Measurements from ENCODE around the gene AURKAIP1.
"Not testable (repeated sequence)": the region's sequence is repeated elsewhere in the genome, so short reads cannot be mapped to it uniquely, and the experiment has no call there.

The AURKAIP1 gene

DNA sequence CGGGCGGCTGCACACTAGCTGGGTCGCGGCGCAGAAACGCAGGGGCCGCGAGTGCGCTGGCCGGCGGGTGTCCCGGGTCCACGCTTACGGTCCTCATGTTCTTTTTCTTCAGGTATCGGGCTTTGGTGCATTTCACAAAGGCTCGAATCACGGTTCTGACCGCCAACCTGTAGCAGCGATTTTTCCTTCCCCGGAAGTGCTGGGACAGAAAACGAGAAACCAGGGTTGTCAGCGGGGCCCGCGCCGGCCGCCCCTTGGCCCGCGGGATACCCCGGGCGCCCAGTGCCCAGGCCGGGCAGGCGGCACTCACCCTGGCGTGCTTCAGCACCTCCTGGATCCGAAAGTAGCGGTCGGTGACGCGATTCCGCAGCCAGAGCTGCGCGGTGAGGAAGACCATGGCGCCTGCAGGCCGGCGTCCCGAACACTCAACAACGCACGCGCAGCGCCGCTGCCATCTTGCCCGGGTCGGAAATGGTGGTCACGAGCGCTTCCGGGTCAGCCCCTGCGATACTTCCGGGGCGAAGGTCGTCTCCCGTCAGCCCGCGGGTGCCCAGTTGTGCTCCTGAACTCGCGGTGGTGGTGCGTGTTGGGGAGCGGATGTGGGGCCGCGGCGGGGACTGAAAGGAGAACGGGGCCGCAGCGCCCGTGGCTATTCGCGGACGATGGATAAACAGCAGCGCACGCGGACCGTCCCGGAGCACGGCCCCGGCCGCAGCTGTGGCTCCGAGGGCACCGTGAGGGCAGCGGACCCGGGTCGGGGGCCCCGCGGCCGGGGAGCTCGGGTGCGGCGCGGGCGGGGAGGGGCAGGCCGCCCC is 32.0 kb upstream of the AURKAIP1 start, which contains the start of gene MRPL20:
MRPL20 (minus strand) TSS at position 473 of the 815 bp plus-strand sequence; CDS start at position 397, 76 bp downstream.
- peak; percentile 46 to 96 (median 90) for DNase-seq

DNA sequence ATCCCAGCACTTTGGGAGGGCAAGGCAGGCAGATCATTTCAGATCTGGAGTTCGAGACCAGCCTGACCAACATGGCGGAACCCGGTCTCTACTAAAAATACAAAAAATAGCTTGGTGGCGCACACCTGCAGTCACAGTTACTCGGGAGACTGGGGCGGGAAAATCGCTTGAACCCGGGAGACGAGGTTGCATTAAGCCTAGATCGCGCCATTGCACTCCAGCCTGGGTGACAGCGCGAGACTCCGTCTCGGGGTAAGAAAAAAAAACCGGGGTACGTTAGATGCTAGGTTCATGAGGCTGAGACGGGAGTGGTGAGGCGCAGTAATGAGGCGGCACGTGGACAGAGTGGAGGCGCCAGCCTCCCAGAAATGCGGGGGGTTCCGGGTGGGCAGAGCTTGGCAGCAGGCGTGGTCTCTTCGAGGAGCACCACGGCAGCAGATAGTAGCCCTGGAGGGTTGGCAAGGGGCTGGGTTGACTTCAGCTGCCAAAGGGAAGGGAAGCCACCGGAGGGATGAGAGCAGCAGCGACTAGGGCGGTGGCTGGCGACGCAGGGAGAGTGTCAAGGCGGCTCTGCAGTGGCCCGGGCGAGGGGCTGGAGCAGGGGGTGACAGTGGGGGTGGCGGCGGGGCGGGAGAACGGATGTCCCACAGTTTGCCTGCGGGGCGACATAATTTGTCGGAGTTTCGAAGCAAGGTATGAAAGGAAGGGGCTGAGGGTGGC is 31.3 kb upstream of the AURKAIP1 start:
- no peak for DNase-seq

DNA sequence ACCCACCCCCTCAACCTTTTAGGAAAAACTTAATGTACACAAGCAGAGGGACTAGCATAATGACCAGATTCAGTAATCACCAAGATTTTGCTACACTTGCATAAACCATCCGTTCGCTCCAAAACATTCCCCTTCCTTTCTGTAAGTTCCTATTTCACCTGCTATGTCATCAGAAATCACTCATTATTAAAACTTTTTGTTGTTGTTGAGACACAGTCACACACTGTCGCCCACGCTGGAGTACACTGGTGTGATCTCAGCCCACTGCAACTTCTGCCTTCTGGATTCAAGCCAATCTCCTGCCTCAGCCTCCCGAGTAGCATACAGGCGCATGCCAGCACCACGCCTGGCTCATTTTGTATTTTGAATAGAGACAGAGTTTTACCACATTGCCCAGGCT is 28.6 kb upstream of the AURKAIP1 start:
- DNase-seq: no peak

DNA sequence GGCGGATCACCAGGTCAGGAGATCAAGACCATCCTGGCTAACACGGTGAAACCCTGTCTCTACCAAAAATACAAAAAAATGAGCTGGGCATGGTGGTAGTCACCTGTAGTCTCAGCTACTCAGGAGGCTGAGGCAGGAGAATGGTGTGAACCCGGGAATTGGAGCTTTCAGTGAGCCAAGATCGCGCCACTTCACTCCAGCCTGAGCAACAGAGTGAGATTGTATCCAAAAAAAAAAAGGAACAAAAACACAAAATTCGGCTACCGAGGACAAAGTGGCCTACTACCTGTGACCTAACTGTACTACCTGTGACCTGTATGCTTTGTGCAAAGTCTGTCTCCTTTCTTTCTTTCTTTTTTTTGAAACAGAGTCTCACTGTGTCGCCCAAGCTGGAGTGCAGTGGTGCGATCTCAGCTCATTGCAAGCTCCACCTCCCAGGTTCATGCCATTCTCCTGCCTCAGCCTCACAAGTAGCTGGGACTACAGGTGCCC is 27.9 kb upstream of the AURKAIP1 start:
- not testable (repeated sequence) for DNase-seq

DNA sequence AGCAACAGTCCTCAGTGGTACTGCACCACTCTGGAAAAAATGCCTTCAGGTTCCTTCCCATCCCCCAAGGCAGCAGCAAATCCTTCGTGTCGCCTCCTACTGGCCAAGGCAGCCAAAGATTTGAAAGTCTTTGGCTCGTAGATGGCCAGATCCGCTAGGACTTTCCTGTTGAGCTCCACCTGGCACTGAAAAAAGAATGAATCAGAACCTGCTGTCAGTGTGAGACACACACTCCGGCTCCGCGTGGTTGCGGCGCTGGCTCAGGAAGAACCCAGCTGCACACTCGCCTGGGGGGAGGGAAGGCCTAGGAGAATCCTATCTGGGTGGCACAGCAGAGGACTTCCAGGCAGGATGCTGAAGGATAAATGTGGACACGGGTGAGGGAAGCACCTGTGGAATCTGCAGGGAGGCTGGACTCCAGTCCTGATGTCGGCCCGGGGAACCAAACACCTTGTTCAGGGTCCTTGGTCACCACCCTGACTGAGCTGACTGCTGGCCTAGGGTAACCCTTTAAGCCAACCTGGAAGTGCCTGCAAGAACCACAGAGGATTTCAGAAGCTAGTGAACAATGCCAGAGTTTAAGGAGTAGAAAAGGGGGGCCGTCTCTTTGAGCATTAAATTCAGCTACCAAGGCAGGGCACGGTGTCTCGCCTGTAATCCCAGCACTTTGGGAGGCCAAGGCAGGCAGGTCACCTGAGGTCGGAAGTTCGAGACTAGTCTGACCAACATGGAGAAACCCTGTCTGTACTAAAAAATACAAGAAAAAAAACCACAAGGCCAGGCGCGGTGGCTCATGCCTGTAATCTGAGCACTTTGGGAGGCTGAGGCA is 27.3 kb upstream of the AURKAIP1 start:
- peak in 2 of 58 donors; percentile 2 to 29 for DNase-seq

DNA sequence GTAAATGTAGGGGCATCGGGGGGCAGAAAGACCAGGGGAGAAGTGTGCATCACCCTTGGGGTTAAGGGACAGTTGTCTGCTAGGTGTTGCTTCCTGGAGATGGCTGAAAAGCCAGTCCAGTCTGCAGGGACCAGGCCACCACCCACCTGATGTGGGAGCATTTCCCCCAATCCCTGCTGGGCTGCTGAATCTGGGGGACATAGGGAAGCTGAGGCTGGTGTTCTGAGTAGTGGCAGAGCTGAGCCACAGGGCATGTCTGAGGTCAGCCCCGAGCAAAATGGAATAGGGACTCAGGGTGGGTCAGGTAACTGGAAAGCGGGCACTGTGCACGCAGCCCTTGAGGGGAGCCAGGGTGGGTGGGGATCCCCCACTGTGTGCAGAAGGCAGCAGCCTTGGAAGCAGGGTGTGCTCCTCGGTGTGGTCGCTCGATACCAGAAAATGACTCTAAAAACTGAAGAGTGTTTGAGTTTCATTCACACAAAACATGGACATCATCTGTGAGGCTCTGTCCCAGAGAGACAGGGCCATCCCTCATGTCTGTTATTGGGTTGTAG is 26.5 kb upstream of the AURKAIP1 start:
- no peak for DNase-seq

DNA sequence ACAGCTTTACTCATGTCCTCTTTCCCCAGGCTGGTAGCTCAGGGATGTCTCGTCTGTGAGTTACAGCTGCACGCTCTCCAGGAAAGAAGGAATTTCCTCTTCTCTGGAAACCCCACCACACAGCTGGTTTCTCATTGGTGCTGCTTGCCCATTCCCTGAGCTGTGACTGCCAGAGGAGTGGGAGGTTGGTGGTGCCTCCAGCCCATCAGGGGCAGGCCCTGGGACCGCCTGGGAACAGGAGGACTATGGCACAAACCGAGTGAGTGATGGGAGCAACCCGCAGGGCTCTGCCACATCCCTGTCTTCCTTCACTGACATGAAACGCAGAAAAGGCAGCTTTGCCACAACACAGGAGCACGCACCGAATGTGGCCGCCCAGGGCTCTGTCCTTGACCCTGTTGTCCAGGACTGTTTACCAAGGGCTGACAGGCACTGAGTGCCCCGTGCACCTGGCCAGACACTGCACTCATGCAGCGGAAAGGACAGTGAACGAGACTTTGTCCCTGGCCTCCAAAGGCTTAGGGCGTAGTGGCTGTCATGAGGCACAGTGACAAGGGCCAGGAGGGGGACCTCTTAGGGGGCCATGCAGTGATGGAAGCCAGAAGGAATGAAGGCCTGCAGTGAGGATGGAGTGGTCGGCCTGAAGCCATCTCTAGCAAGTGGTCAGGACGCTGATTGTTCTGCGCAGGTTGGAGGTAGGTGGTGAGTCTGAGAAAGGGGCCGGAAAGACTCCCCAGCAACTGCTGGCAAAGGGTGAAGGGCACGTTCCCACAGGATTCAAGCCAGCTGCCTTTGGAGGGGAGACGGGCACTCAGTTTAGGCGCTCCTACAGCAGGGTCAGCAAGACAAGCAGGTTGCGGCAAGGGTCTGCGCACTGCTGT is 25.8 kb upstream of the AURKAIP1 start:
- DNase-seq: no peak

DNA sequence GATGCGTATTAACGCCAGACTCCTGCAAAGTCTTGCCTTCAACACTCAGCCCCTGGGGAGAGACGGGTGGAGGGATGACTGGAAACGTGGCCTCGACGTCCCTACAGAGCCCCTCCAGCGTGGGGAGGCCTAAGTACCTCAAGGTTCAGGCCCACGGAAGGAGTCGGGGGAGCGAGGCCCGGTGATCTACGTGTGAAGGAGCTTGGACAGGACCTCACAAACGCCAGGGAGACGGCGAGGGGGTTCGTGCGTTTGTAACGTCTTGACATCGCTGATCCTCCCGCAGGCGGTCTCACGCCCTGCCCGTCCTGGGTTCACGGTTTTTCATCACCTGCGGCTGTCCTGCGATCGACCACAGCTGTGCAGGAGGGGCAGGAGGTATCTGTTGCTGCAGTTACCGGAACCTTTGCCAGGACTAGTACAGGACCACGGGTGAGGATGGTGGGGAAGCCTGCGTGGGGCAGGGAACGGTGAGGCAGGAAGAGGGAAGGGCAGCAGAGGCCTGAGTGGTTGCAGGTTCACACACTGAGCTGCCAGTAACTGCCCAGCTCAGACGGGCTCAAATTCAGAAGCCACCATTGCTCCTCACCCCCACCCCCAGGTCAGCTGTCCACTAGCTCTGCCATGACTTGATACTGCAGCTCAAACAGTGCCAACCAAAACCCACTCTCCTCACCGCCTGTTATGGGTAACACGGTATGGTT is 25.0 kb upstream of the AURKAIP1 start:
- no peak for DNase-seq

DNA sequence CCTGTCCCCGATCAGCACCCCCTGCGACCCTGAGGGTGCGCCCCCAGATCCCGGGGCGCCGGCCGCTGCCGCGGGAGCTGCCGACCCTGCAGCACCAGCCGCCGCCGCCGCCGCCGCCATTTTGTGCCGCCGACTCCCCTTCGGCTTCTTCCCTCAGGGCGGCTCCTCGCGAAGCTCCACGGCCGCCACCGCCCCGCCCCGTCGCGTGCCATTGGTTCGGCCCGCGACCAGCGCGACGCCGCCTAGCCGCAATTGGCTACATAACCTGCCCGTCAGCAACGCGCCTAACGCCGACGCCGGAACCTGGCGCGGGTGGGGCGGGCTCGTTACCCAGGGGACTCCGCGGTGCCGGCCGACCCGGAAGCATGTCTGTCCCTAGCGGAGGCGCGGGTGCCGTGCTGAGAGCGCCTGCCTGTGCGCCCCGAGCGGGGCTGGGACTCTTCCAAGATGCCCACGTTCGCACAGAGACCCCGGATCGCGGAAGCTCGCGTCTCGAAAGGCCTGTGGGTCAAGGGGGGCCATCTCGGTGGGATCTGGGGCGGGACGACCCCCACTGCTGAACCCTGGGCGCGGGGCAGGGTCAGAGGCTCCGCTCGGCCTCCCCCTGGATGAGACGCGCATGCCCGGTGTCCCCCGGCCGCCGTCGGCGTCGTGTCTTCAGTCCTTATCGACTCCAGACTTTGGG is 24.3 kb upstream of the AURKAIP1 start, which contains the start of gene CCNL2:
CCNL2 (minus strand) TSS at position 149 of the 685 bp plus-strand sequence; CDS start at position 120, 29 bp downstream.
- DNase-seq: peak; percentile 83 to 98 (median 96)

DNA sequence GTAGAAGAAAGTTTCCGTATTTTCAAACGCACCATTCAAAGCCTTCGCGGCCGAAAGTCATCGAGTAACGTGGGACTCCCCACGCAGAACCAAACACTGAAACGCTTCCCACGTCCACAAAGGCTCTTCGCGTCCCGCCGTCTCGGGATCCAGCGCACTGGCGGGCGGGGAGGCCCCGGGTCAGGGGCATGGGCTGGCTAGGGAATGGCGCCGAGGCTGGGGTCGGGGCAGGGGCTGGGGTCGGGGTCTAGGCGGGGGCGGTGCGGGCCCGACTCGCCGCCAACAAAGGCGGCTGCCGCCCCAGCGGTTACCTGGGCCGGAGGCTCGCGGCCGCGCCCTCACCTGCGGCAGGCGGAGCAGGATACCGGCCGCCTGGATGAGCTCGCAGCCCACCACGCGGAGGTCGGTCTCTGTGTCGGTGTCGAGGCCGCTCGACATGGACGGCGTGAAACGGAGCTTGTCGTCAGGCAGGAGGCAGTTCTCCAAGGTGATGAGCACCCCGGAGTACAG is 23.7 kb upstream of the AURKAIP1 start:
- DNase-seq: no peak

DNA sequence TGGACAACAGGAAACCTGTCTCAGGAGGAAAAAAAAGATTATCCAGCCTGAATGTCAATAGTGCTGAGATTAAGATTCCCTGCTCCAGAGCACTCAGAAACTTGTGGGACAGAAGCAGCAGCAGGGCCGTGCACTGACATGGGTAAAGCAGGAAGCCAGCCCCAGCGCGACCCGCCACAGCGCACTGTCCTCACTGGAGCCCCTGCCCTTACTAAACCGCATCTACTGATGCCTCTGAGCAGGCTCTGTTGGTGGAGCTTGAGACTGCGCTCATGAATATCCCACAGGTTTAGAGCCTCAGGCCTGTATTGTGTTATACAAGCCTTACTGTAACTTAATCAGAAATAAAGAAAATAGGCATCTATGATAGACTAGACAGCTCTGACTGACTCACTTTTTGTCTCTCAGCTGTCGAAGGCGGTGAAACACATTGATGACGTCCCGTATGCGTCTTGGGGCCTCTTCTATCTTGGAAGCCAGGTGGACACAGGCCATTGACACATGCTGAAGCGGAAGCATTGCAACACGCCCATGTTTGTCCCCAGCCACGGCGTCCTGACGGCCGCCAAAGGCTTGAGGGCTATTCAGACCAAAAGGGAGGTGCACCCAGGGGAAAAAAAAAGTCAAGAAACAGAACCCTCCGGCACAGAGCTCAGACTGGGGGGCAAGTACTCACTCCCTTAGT is 23.0 kb upstream of the AURKAIP1 start:
- no peak for DNase-seq

DNA sequence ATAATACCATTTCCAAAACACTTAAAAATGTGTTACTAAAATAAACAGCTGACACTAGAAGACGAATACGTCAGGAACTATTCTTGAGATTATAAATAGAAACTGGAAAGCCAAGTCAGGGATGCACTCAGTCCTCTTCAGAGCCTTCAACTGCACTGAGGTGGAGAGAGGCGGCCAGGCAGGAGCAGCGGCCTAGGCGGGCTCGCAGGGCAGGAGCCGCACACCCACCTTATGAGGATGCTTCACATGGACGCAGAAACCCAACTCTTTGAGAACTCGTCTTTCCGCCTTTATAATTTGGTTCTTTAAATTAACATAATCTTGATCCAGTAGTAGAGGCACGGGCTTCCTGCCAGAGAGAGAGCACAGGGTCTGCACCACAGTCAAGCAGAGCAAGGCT is 20.2 kb upstream of the AURKAIP1 start:
- DNase-seq: no peak

DNA sequence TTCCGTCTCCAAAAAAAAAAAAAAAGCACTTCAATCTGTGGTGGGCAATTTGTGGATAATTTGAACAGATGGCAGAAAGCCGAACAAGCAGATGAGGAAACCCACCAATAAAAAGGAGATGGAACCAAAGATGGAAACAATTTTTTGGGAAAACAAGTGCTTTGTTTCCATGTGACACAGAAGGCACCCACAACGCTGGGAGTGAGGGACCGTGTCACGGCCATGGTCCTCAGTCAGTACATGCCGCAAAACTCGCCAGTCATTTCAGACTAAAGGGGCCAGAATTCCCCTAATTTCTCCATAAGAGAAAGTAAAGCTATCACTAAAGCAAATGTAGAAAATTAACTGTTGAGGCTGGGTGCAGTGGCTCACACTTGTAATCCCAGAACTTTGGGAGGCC is 19.1 kb upstream of the AURKAIP1 start:
- DNase-seq: no peak

DNA sequence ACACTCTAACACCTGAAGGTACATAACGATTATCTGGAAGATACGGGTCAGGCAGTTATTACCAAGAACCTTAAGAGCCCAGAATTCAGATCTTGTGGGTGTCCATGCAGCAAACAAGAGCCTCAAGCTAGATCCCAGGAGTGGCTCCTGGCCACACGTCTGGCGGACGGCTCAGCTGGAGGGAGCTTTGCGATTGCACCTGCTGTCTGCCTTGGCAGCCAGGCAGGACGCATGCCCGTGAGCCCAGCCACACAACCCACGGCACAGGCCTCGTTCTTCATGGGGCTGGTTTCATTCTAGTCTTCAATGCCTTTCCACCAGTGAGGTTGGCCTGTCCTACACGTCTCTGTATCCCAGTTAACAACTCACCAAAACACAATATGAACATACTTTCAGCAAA is 18.4 kb upstream of the AURKAIP1 start:
- DNase-seq: no peak

DNA sequence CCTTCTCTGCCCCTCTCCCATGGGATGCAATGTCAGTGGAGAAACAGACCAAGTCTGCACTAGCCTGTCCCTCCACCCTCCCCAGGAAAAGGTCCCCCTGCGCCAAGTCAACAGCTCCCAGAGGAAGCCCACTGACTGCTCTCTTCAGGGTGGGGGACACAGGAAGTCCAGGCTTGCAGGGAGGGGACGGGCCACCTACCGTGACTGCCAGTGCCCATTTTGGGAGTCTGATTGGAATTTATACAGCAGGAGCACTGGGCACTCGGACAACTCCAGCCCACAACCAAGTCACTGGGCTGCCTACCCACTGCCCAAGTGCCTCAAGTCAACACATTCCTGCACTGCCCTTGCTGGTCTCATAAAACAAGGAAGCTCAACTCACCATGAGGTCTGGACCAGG is 18.0 kb upstream of the AURKAIP1 start:
- DNase-seq: no peak

DNA sequence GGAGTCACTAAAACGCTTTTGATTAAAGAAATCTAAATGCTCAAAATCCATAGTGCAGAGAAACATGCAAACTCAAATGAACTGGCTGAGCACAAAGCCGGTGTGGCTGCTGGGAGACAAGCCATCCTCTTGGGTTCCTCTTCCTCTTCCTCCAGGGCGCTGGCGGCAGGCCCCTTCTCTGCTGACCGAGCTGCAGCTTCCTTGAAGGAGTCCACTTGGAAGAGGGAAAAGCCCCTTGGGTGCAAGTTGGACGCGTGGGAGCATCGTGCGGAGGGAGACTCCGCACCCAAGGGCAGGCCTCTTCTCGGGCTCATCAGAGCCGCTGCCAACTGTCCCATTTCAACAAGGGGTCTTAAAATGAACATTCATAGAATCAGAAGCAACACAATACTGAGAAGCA is 16.2 kb upstream of the AURKAIP1 start:
- DNase-seq: no peak

DNA sequence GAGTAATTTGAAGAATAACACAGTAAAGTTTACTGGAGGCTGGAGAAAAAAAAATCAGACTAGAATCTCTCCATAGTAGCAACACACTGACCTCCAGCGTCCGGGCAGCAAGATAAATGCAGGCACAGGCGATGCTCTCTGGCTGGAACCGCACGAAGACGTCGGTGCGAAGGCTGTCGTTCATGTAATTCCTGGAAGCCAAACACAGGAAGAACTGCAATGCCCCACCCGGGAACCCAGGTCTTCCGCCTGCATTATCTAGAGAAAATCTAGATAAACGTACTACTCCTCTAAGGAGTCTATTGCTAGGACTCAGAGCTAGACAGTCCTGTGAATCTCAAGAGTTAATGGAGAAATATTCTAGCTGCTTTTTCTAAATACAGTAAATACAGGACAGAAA is 15.7 kb upstream of the AURKAIP1 start:
- DNase-seq: no peak

DNA sequence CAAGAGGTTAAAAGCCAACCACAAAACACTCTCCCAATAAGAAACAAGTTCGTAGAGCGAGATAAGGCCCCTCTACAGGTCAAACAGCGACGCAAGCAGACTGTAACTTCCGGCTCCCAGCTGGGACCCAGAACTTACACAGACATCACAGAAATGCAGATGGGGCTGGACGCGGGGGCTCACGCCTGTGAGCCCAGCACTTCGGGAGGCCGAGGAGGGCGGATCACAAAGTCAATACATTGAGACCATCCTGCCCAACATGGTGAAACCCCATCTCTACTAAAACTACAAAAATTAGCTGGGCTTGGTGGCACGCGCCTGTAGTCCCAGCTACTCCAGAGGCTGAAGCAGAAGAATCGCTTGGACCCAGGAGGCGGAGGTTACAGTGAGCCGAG is 13.1 kb upstream of the AURKAIP1 start:
- DNase-seq: no peak

All from anterior cingulate cortex (tissue), 58 donors.